BLaER1 (cell line): Measurements from ENCODE around the gene ACACB.

Experiments used
- H3K27ac ChIP-seq: shearing (Covaris generic); formaldehyde crosslinking; 2 replicates; pipeline ENCODE4 v1.8.1; 2022
- H3K27me3 ChIP-seq: shearing (Covaris generic); formaldehyde crosslinking; 2 replicates; pipeline ENCODE4 v1.8.1; 2022
- H3K36me3 ChIP-seq: shearing (Covaris generic); formaldehyde crosslinking; 2 replicates; pipeline ENCODE4 v1.8.1; 2022
- H3K4me1 ChIP-seq: shearing (Covaris generic); formaldehyde crosslinking; 2 replicates; pipeline ENCODE4 v1.8.1; 2022
- H3K4me2 ChIP-seq: shearing (Covaris generic); formaldehyde crosslinking; 2 replicates; pipeline ENCODE4 v1.8.1; 2022
- H3K4me3 ChIP-seq: shearing (Covaris generic); formaldehyde crosslinking; 2 replicates; pipeline ENCODE4 v1.8.1; 2022
- H3K9ac ChIP-seq: shearing (Covaris generic); formaldehyde crosslinking; 2 replicates; pipeline ENCODE4 v1.8.1; 2022
- H3K9me3 ChIP-seq: shearing (Covaris generic); formaldehyde crosslinking; 2 replicates; pipeline ENCODE4 v1.8.1; 2022
- H4K20me1 ChIP-seq: shearing (Covaris generic); formaldehyde crosslinking; 2 replicates; pipeline ENCODE4 v1.8.1; 2022
- Cebpa-rat ChIP-seq: shearing (Covaris generic); IDR thresholded peaks from 2 replicates; pipeline ENCODE4 v1.8.1; 2022

The ACACB gene

DNA sequence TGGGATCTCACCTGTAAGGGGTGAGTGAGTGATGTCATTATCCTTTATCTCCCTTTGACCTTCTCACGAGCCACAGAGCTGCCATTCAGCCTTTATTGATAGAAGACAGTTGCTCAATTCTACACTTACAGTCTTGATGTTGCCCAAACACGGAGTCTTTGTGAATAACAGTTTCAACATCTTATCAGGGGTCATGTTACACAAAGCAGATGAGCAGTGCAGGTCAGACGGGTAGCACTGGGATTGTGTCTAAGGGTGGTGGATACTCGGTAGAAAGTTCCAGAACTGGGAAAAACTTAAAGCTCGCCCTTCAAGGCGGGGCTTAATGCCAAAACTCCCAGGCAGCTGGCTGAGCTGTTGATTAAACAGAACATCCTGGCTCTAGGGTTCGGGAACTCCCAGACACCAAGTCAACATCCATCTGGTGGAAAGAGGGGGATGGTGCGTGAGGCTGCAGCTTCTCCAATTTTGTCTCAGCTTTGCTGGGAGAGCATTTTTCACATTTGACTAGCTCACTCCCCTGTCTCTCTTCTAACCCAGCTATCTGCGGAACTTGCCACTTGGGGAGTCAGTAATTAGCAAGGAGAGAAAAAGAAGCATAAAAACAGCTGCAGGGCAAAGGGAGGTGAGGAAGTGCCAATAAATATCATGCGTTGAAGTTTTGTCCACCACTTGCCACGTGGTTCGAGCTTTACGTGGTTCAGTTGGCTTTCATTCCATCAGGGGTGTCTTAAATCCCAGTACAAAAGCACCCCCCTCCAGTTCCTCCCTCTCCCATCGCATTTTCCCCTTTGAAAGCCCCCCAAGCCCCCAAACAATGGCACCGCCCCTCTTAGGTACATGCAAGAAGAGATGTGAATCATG, 161.7 kb downstream of the ACACB start:
- Histone ChIP-seq H3K27me3 (no peaks in the 10 kb centered on the region), H3K4me3 (no peak overlapping the region), H3K4me1 (peaks cover 10% of the 10 kb centered on the region), H4K20me1 (no peaks in the 10 kb centered on the region), H3K27ac (no peak overlapping the region), H3K36me3 (no peaks in the 10 kb centered on the region), H3K9me3 (no peaks in the 10 kb centered on the region), H3K4me2 (no peak overlapping the region), H3K9ac (no peak overlapping the region)
- TF ChIP-seq Cebpa-rat, result no peak

DNA sequence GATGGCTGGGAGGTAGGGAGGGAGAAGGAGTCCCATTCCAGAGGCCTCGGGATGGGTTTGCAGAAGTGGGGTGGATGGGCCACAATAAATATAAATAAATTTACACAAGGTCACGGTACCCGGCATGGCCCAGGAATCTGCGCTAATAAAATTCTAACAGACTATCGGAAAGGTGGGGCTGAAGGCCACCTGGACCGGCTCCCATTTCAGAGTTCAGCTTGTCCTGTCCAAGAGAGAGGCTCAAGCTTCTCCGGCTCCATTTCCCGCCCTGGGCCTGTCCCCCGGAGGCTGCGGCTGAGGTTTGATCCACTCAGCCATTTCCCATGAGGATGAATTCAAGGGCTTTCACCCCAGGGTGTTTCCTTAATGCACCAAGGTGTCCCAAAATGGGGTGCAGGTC, 162.5 kb downstream of the ACACB start:
- Histone ChIP-seq H3K27me3 (no peaks in the 10 kb centered on the region), H4K20me1 (no peaks in the 10 kb centered on the region), H3K4me3 (no peak overlapping the region), H3K9ac (no peak overlapping the region), H3K4me2 (no peak overlapping the region), H3K36me3 (no peaks in the 10 kb centered on the region), H3K4me1 (peaks cover 10% of the 10 kb centered on the region), H3K9me3 (no peaks in the 10 kb centered on the region), H3K27ac (no peak overlapping the region)
- no peak for TF ChIP-seq Cebpa-rat

DNA sequence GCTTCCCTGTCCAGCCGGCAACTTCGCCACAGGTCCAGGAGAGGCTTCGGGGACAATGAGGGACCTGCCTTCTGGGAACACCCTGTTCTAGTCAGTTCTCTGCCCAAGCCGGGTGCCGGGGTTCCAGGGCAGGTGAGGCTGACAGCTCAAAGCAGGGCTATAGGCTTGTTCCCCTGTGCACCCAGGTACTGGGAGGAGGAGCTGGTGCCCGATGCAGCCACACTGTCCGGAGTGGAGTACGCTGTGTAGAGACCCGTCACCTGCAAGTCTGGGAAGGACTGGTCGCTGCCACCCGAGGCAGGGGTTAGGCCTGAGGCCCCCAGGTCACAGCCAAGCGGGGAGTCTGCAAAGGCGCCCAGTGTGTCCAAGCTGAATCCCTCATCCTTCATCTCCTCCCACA, 163.1 kb downstream of the ACACB start:
- no peak for TF ChIP-seq Cebpa-rat
- no peaks in the 10 kb centered on the region for H3K27me3 ChIP-seq
- H3K9ac ChIP-seq, result no peak overlapping the region
- H3K9me3 ChIP-seq, result no peaks in the 10 kb centered on the region
- H3K4me2 ChIP-seq, result no peak overlapping the region
- H4K20me1 ChIP-seq, result no peaks in the 10 kb centered on the region
- H3K27ac ChIP-seq, result no peak overlapping the region
- peaks cover 10% of the 10 kb centered on the region for H3K4me1 ChIP-seq
- no peak overlapping the region for H3K4me3 ChIP-seq
- no peaks in the 10 kb centered on the region for H3K36me3 ChIP-seq

DNA sequence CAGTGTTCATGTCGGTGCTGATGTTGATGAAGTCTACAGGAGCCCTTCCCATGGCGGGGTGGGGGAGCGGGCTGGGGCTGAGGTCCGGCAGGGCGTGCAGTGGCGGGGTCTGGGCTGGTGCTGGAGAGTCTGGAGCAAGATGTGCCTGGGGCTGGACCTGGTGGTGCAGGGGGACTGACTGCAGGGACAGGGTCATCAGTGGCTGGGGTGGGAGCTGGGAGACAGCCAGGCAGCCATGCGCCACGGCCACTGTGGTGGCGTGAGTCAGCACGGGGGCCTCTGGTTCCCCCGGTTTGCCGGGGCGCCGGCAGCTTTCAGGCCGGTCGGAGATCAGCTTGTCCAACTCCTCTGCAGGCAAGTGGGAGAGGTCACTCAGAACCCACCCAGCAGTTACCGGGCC, 165.1 kb downstream of the ACACB start:
- H3K4me1 ChIP-seq, result peaks cover 8% of the 10 kb centered on the region

DNA sequence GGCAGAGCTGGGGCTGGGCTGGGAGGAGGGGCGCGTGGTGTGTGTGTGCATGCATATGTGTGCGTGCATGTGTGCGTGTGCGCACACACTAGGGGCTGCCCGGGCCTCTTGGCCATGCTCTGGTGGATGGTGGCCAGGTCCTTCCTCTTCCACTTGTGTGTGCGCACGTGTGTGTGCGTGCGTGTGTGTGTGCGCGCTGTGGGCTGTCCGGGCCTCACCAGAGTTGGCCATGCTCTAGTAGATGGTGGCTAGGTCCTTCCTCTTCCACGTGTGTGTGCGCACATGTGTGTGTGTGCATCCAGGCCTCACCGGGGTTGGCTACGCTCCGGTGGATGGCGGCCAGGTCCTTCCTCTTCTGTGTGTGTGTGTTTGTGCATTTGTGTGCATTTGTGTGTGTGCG, 168.0 kb downstream of the ACACB start:
- no peaks in the 10 kb centered on the region for H3K4me1 ChIP-seq
- no peak for TF ChIP-seq Cebpa-rat
- no peaks in the 10 kb centered on the region for H3K27me3 ChIP-seq
- no peak overlapping the region for H3K27ac ChIP-seq
- H3K36me3 ChIP-seq, result no peaks in the 10 kb centered on the region
- H3K9me3 ChIP-seq, result no peaks in the 10 kb centered on the region
- no peak overlapping the region for H3K4me2 ChIP-seq
- no peaks in the 10 kb centered on the region for H4K20me1 ChIP-seq
- no peak overlapping the region for H3K4me3 ChIP-seq
- no peak overlapping the region for H3K9ac ChIP-seq

More for the DNA sequence above, 165.1 kb downstream of the ACACB start:
- H3K36me3 ChIP-seq, result no peaks in the 10 kb centered on the region
- no peak overlapping the region for H3K9ac ChIP-seq
- TF ChIP-seq Cebpa-rat, result no peak
- H3K4me2 ChIP-seq, result no peak overlapping the region
- no peaks in the 10 kb centered on the region for H3K27me3 ChIP-seq
- no peaks in the 10 kb centered on the region for H3K9me3 ChIP-seq
- no peaks in the 10 kb centered on the region for H4K20me1 ChIP-seq
- no peak overlapping the region for H3K27ac ChIP-seq
- H3K4me3 ChIP-seq, result no peak overlapping the region

DNA sequence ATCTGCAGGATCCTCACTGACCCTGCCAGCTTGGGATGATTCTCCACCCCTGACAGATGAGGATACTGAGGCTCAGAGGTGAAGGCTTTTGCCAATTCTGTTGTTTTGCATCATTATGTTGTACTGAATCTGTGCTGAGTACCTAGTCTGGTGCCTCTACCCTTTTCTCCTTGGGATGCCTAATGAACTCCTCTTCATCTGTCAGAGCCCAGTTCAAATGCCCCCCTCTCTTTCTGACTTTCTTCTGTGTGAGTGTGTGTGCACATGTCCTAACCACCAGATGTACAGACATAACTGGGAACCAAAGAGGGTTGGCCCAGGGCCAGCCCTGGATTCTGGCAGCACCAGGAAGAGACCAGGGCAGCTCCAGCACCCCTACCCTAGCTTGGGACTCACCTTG, 169.9 kb downstream of the ACACB start:
- H3K4me3 ChIP-seq, result no peak overlapping the region
- no peaks in the 10 kb centered on the region for H3K9me3 ChIP-seq
- no peak overlapping the region for H3K27ac ChIP-seq
- H3K4me2 ChIP-seq, result no peak overlapping the region
- no peaks in the 10 kb centered on the region for H3K36me3 ChIP-seq
- H3K4me1 ChIP-seq, result no peaks in the 10 kb centered on the region
- H3K9ac ChIP-seq, result no peak overlapping the region
- H4K20me1 ChIP-seq, result no peaks in the 10 kb centered on the region
- no peaks in the 10 kb centered on the region for H3K27me3 ChIP-seq
- no peak for TF ChIP-seq Cebpa-rat

DNA sequence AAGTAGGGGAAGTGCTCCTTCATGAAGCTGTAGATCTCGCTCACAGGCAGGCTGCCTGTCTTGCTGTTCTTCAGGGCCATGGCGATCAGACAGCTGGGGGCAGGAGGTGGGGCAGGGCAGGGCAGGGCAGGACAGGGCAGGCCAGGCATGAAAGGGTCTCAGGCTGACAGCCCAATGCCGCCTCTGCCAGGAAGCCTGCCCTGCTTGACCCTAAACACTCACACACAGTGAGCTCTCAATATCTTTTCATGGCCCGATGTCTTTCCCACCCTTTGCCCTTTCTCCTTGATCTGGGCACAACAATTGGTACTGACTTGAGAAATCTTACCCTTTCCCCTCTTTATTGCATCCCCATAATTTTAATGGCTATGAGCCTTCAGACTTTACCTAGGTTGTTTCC, 170.3 kb downstream of the ACACB start:
- H3K4me3 ChIP-seq, result no peak overlapping the region
- H3K9me3 ChIP-seq, result no peaks in the 10 kb centered on the region
- H4K20me1 ChIP-seq, result no peaks in the 10 kb centered on the region
- H3K27ac ChIP-seq, result no peak overlapping the region
- no peaks in the 10 kb centered on the region for H3K27me3 ChIP-seq
- H3K4me2 ChIP-seq, result no peak overlapping the region
- TF ChIP-seq Cebpa-rat, result no peak
- H3K36me3 ChIP-seq, result no peaks in the 10 kb centered on the region
- no peaks in the 10 kb centered on the region for H3K4me1 ChIP-seq
- H3K9ac ChIP-seq, result no peak overlapping the region

DNA sequence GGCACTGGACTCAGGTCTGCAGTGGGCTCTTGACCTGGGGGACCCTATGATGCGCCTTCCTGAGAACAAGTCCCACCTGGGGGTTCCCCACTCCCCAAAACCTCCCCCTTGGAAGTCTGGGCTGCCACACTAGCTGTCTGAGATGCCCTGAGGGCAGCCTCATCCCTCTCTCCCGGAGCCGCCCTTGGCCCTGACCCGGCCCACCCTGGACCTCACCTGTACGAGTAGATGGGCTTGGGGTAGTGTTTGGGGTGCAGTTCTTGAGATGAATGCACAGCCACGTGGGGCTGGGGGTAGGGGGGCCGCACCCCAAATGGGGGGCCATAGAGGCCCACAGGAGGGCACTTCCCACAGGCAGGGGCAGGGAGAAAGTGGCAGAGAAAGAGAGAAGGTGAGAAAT, 170.8 kb downstream of the ACACB start:
- H4K20me1 ChIP-seq, result no peaks in the 10 kb centered on the region
- H3K4me2 ChIP-seq, result no peak overlapping the region
- H3K27me3 ChIP-seq, result 0 out of 2 replicates have a peak, but pooled peaks cover 3% of the 10 kb centered on the region
- no peak overlapping the region for H3K4me3 ChIP-seq
- no peak overlapping the region for H3K9ac ChIP-seq
- H3K36me3 ChIP-seq, result no peaks in the 10 kb centered on the region
- TF ChIP-seq Cebpa-rat, result no peak
- no peaks in the 10 kb centered on the region for H3K9me3 ChIP-seq
- H3K27ac ChIP-seq, result no peak overlapping the region
- H3K4me1 ChIP-seq, result no peaks in the 10 kb centered on the region

DNA sequence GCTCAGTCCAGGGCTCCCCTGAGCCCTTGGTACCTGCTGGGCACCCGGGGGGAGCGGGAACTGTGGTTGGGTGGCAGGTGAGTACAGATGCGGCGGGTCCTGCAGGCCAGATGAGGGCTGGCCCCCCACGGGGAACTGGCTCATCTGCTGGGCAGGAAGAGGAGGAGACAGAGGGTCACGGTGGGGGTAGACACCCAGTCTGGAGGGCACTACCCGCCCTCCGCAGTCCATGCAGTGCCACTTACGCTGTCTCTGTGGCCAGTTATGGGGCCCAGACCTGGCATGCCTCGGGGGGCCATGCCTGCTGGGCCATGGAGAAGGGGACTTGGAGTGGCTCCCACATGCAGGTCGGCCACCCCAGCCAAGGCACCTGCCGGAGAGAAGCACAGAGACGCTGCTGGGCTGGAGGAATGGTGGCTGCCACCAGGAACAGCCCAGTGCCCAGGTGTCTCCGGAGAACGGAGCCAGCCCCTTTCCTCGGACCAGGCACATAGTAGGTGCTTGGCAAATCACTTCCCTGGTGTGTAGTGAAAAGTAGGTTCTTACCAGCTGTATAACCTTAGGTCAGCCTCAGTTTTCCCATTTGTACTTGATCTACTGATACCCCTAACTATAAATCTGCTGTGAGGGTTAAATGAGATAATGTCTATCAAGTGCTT, 171.6 kb downstream of the ACACB start:
- Histone ChIP-seq H4K20me1 (no peaks in the 10 kb centered on the region), H3K36me3 (no peaks in the 10 kb centered on the region), H3K4me2 (no peak overlapping the region), H3K9ac (no peak overlapping the region), H3K9me3 (no peaks in the 10 kb centered on the region), H3K27me3 (0 out of 2 replicates have a peak, but pooled peaks cover 3% of the 10 kb centered on the region), H3K4me1 (no peaks in the 10 kb centered on the region), H3K27ac (no peak overlapping the region), H3K4me3 (no peak overlapping the region)
- TF ChIP-seq Cebpa-rat, result no peak

DNA sequence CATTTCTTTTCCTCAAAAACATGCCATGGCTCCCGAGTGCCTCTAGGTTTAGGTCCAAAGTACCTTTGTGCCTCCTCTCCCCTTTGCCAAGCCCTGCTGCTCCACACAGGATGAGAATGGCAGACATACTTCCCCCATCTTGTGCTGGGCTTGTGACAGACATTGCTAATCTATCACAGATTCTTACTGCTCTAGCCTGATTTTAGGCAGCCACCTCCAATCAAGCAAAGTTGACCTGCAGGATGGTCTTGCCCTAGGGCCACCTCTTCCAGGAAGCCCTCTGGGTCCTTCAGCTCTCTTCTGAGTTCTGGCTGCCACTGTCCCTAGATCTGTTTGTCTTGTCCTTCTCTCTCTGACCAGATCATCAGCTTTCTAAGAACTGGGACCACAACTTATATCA, 172.2 kb downstream of the ACACB start:
- Histone ChIP-seq H3K4me2 (no peak overlapping the region), H3K4me1 (no peaks in the 10 kb centered on the region), H3K27me3 (0 out of 2 replicates have a peak, but pooled peaks cover 3% of the 10 kb centered on the region)

More for the DNA sequence above, 172.2 kb downstream of the ACACB start:
- Histone ChIP-seq H3K9me3 (no peaks in the 10 kb centered on the region), H4K20me1 (no peaks in the 10 kb centered on the region), H3K4me3 (no peak overlapping the region), H3K36me3 (no peaks in the 10 kb centered on the region), H3K9ac (no peak overlapping the region), H3K27ac (no peak overlapping the region)
- TF ChIP-seq Cebpa-rat, result no peak
